GM13977 (cell line): ENCODE results near the gene GSTP1.

Experiments used
- DNase-seq: peaks from one replicate; pipeline ENCODE4 v3.0.0; 2012; ENCODE audit warnings: low spot score
- in situ Hi-C: fragments of 300-500 bp; cut with MboI; formaldehyde crosslinking; loops from one replicate; pipeline ENCODE4 v1.12.0; 2022; ENCODE audit warnings: low sequenced_read_pairs, low pct_unique_long_range_greater_than_20kb, mixed read lengths, inconsistent platforms; ENCODE audit not compliant: unreplicated experiment
- TF ChIP-seq, protein P1 (sequence below): IDR thresholded peaks from 2 replicates; pipeline ENCODE4 v1.5.1; 2012; ENCODE audit warnings: mild to moderate bottlenecking, control low read depth; ENCODE audit not compliant: insufficient read depth; ENCODE audit errors: extremely low read depth, missing control alignments

GSTP1 gene

DNA sequence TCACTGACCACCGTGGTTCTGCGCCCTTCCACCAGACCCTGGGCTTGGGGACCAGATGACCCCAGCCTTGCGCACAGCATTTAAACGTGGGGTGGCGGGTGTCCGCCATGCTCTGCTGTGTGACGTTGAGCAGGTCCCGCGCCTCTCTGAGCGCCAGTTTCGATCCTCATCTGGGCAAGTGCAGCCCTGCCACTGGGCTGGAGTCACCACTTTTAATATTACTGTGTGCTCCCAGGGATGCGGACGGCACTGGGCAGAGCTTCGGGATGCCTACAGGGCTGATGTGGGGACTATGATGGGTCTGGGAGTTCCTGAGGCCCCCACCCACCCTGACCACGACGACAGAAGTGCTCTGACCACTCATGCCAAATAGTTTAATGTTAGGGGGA, 47.3 kb downstream of the GSTP1 start:
- TF ChIP-seq, protein P1, sequence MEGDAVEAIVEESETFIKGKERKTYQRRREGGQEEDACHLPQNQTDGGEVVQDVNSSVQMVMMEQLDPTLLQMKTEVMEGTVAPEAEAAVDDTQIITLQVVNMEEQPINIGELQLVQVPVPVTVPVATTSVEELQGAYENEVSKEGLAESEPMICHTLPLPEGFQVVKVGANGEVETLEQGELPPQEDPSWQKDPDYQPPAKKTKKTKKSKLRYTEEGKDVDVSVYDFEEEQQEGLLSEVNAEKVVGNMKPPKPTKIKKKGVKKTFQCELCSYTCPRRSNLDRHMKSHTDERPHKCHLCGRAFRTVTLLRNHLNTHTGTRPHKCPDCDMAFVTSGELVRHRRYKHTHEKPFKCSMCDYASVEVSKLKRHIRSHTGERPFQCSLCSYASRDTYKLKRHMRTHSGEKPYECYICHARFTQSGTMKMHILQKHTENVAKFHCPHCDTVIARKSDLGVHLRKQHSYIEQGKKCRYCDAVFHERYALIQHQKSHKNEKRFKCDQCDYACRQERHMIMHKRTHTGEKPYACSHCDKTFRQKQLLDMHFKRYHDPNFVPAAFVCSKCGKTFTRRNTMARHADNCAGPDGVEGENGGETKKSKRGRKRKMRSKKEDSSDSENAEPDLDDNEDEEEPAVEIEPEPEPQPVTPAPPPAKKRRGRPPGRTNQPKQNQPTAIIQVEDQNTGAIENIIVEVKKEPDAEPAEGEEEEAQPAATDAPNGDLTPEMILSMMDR: no peak
- no peak for DNase-seq
- in situ Hi-C loops: no loop called here

DNA sequence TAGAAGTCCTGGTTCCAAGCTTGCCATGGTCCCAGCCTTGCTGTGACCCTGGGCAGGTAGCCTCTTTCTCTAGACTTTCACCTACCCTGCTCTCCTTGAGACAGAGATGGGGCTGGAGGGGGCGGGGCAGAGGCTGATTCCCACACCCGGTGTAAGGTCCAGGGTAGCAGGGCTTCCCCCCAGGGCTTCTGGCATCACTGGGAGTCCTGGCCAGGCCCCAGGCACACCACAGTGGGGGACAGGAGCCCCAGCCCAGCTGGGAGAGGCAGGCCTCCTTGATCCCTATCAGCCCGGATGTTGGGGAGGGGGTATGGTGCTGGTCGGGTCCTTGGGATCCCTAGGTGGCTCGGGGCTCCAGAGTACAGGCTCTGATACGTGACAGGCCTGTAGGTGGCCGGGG, 47.8 kb downstream of the GSTP1 start:
- in situ Hi-C loops: no loop called here
- DNase-seq: no peak
- TF ChIP-seq, protein P1: no peak

DNA sequence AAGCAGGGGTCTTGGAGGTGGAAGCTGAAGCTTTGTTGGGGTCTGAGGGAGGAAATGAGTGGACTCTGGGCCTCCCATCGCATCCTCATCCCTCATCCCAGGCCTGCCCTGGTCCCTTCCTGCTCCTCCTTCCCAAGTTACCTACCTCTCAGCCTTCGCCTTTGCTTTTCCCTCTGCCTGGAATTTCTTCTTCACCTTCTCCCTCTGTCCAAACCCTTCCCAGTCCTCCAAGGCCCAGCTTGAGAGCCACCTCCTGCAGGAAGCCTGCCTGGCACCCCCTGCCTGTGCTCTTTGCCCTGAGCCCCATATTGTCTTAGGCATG, 48.2 kb downstream of the GSTP1 start:
- DNase-seq: no peak
- in situ Hi-C loops: no loop called here
- TF ChIP-seq, protein P1: no peak

DNA sequence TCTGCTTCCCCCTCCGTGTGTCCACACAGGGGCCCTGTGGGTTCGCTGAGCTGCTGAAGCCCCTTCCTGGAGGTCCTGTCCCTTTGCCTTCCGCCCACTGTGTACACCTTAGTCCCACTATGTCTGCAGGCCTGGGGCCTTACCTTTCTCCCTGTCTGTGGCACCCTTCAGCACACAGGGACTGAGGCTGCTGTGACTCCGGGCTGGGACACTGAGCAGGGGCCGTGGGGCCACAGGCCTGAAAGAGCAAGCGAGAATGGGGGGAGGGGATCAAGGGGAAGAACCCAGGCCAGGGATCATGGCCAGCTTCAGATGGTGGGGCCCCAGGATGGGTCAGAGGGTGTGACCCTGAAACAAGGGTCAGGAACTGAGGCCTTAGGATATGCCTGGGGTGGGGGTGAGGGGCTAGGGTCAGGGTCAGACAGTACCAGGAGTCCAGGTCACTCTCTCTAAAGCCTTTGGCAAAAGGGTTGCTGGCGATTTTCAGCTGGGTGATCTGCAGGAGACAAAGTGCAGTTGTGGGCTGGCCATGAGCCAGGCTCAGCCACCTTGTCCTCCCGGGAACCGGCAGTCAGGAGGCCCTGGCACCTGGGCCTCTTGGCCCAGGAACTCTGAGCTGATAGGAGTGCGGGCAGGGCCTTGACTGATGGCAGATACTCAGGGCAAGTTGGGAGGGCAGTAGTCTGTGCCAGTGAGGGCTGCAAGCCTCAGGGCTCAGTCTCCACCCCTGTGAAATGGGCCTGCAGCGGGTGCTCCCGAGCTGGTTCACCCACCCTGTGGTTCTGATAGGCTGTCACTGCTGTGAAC, 48.8 kb downstream of the GSTP1 start:
- TF ChIP-seq, protein P1: no peak
- in situ Hi-C loops: no loop called here
- no peak for DNase-seq

DNA sequence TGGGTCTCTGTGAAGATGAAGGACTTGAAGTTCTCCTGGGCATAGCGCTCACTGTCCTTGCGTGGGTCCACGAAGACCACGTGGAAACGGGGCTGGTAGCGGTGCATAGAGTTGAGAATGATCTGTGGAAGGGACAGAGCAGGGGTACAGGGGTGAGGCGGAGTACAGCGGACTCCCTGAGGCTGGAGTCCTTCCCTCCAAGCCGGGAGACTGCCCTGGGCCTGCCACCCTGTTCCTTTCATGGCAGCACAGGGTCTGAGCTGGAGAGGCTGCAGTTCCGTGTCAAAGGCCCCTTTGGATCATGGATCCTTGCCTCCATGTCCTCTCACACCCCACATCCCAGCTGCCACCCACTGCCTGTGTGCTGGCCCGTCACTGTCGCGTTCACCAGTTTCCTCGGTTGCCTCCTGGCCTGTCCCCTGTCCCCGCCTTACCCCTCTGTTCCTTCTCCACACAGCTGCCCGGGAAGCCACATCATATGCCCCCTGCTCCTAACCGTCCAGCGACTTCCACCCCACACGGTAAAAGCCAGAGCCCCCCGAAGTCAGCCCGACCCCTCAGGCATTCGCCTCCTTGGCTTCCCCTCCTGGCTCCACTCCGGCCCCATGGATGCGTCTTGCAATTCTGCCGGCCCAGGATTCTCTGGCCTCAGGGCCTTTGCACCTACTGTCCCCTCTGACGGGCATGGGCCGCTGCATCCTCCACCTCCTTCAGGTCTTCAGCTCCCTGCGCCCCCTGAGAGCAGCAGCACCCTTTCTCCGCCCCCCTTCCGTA, 49.6 kb downstream of the GSTP1 start:
- TF ChIP-seq, protein P1: no peak
- no peak for DNase-seq
- in situ Hi-C loops: no loop called here

DNA sequence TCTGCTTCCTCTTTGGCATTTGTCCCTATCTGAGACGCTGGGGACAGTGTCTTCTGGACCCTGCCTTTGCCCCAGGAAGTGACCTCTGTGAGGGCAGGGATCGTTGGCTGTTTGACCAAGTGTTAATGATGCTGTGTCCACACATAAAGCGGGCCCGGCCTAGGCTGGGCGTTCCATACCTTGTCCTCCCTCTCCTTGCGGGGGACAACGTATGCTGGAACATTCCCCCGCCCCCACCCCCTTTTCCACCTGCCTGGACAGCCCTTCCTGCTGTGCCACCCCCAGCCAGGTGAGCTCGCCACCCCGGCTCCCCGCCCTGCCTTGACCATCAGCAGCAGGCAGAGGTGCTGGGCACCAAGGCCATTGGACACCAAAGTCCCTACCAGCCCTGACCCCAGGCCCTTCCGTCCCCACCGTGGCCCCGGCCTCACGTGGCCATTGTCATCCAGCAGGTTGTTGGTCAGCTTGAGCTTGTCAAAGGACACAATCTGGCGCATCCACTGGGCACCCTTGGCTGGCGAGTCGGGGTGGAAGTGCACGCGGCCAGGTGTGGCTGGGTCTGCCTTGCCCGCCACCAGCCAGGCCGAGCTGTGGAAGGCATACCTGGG, 50.2 kb downstream of the GSTP1 start:
- DNase-seq: no peak
- in situ Hi-C loops: no loop called here
- TF ChIP-seq, protein P1: no peak
